Femur (tissue), 1 donor: ENCODE measurements around the gene PLD4.
"Not testable (repeated sequence)": the region's sequence is repeated elsewhere in the genome, so short reads cannot be mapped to it uniquely, and the experiment has no call there.

Experiments used
- DNase-seq: peaks from one replicate; pipeline ENCODE4 v3.0.0-alpha.2; 2017

PLD4 gene

GRCh38 chr14:104900639-104901512, 23.8 kb upstream of the PLD4 start:
- no peak for DNase-seq

- DNase-seq, result no peak
These were observed 20.7 kb upstream of the PLD4 start for GRCh38 chr14:104903990-104904389.

GRCh38 chr14:104904650-104905578, 19.8 kb upstream of the PLD4 start:
- DNase-seq, result not testable (repeated sequence)

GRCh38 chr14:104905579-104905933, 19.1 kb upstream of the PLD4 start:
- DNase-seq, result not testable (repeated sequence)

- no peak for DNase-seq
These were observed 16.4 kb upstream of the PLD4 start for GRCh38 chr14:104908303-104908702.

GRCh38 chr14:104912053-104912452, 12.6 kb upstream of the PLD4 start:
- no peak for DNase-seq

GRCh38 chr14:104913435-104913834, 11.2 kb upstream of the PLD4 start:
- DNase-seq, result no peak

GRCh38 chr14:104917116-104917515, 7.6 kb upstream of the PLD4 start:
- DNase-seq, result no peak

GRCh38 chr14:104917993-104918392, 6.7 kb upstream of the PLD4 start:
- DNase-seq, result no peak

- not testable (repeated sequence) for DNase-seq
These were observed 5.3 kb upstream of the PLD4 start for GRCh38 chr14:104919152-104919992.

- DNase-seq, result no peak
These were observed 4.7 kb upstream of the PLD4 start for GRCh38 chr14:104919993-104920315.

- no peak for DNase-seq
These were observed 849 bp upstream of the PLD4 start for GRCh38 chr14:104923640-104924420.

- no peak for DNase-seq
These were observed 655 bp downstream of the PLD4 start for GRCh38 chr14:104925214-104925854.

GRCh38 chr14:104925855-104926609, 1.4 kb downstream of the PLD4 start:
- no peak for DNase-seq

- no peak for DNase-seq
These were observed 2.1 kb downstream of the PLD4 start for GRCh38 chr14:104926619-104927431.

GRCh38 chr14:104927432-104927816, 2.7 kb downstream of the PLD4 start:
- no peak for DNase-seq

GRCh38 chr14:104927901-104928300, 3.2 kb downstream of the PLD4 start:
- DNase-seq, result no peak

GRCh38 chr14:104928391-104929133, 3.9 kb downstream of the PLD4 start:
- DNase-seq, result no peak
